OCI-LY3 (cell line): ENCODE measurements around the gene TRIM24.

Source experiments
- H2AFZ ChIP-seq: fragments of 200-600, 300-600 bp; shearing (Covaris generic); 2 replicates; pipeline ENCODE4 v1.6.0; 2014; ENCODE audit warnings: antibody characterized with exemption, low read depth, low read length
- H3K27ac ChIP-seq: fragments of 200-600, 300-600 bp; sonication (generic); 2 replicates; pipeline ENCODE4 v1.5.1; 2014; ENCODE audit warnings: mild to moderate bottlenecking, low read length, moderate library complexity, mixed read lengths
- H3K27me3 ChIP-seq: fragments of 200-600, 300-600 bp; sonication (generic); 2 replicates; pipeline ENCODE4 v1.6.1; 2014; ENCODE audit warnings: low read depth, low read length, mixed read lengths
- H3K36me3 ChIP-seq: fragments of 200-600, 300-600 bp; sonication (generic); replicated peaks from 2 replicates; pipeline ENCODE3; 2014; ENCODE audit warnings: low read depth, low read length, mixed read lengths
- H3K4me1 ChIP-seq: fragments of 300-600, 200-600 bp; sonication (generic); 2 replicates; pipeline ENCODE4 v1.6.1; 2014; ENCODE audit warnings: low read length, mixed read lengths
- H3K4me2 ChIP-seq: fragments of 200-600, 300-600 bp; sonication (generic); 2 replicates; pipeline ENCODE4 v1.6.1; 2014; ENCODE audit warnings: low read length, mixed read lengths
- H3K4me3 ChIP-seq: fragments of 300-600, 200-600 bp; sonication (generic); 2 replicates; pipeline ENCODE4 v1.5.1; 2014; ENCODE audit warnings: antibody characterized with exemption, mild to moderate bottlenecking, low read length, moderate library complexity
- H3K79me2 ChIP-seq: fragments of 300-600, 200-600 bp; shearing (Covaris generic); 2 replicates; pipeline ENCODE4 v1.6.1; 2014; ENCODE audit warnings: mild to moderate bottlenecking, low read length, mixed read lengths
- H3K9ac ChIP-seq: fragments of 300-600, 200-600 bp; shearing (Covaris generic); 2 replicates; pipeline ENCODE4 v1.6.0; 2014; ENCODE audit warnings: mild to moderate bottlenecking, low read length, moderate library complexity
- H3K9me3 ChIP-seq: fragments of 200-600, 300-600 bp; shearing (Covaris generic); 2 replicates; pipeline ENCODE4 v1.6.1; 2014; ENCODE audit warnings: low read length, mixed read lengths; ENCODE audit not compliant: insufficient read depth
- H4K20me1 ChIP-seq: fragments of 200-600, 300-600 bp; sonication (generic); 2 replicates; pipeline ENCODE4 v1.6.1; 2016; ENCODE audit warnings: low read length, mixed read lengths; ENCODE audit not compliant: insufficient read depth
- EZH2phosphoT487 ChIP-seq: fragments of 200-600 bp; shearing (Covaris generic); IDR thresholded peaks from 2 replicates; pipeline ENCODE4 v1.6.1; 2018; ENCODE audit warnings: antibody characterized with exemption, mixed run types, low read depth
- TF ChIP-seq, protein P1 (sequence below): fragments of 200-600, 300-600 bp; sonication (generic); IDR thresholded peaks from 2 replicates; pipeline ENCODE4 v1.5.1; 2014; ENCODE audit warnings: antibody characterized with exemption, low read length, low read depth

The TRIM24 gene

GRCh38 chr7:138579671-138580070 is 119.6 kb downstream of the TRIM24 start:
- Histone ChIP-seq H3K79me2 (no peaks in the 10 kb centered on the region), H3K4me1 (peaks cover 14% of the 10 kb centered on the region), H3K4me3 (no peak overlapping the region), H3K27me3 (no peaks in the 10 kb centered on the region), H2AFZ (no peak overlapping the region), H3K36me3 (peaks cover 25% of the 10 kb centered on the region), H3K27ac (no peak overlapping the region), H3K9ac (no peak overlapping the region), H3K9me3 (no peaks in the 10 kb centered on the region), H3K4me2 (no peak overlapping the region), H4K20me1 (no peaks in the 10 kb centered on the region)
- TF ChIP-seq EZH2phosphoT487 = no peak
- TF ChIP-seq, protein P1, sequence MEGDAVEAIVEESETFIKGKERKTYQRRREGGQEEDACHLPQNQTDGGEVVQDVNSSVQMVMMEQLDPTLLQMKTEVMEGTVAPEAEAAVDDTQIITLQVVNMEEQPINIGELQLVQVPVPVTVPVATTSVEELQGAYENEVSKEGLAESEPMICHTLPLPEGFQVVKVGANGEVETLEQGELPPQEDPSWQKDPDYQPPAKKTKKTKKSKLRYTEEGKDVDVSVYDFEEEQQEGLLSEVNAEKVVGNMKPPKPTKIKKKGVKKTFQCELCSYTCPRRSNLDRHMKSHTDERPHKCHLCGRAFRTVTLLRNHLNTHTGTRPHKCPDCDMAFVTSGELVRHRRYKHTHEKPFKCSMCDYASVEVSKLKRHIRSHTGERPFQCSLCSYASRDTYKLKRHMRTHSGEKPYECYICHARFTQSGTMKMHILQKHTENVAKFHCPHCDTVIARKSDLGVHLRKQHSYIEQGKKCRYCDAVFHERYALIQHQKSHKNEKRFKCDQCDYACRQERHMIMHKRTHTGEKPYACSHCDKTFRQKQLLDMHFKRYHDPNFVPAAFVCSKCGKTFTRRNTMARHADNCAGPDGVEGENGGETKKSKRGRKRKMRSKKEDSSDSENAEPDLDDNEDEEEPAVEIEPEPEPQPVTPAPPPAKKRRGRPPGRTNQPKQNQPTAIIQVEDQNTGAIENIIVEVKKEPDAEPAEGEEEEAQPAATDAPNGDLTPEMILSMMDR = no peak

- Histone ChIP-seq H3K27me3 (no peaks in the 10 kb centered on the region), H3K4me3 (no peak overlapping the region), H3K4me2 (no peak overlapping the region), H3K79me2 (no peaks in the 10 kb centered on the region), H3K9me3 (no peaks in the 10 kb centered on the region), H3K9ac (no peak overlapping the region), H4K20me1 (no peaks in the 10 kb centered on the region), H3K36me3 (peaks cover 30% of the 10 kb centered on the region), H3K27ac (no peak overlapping the region), H3K4me1 (peaks cover 14% of the 10 kb centered on the region), H2AFZ (no peak overlapping the region)
- TF ChIP-seq, protein P1 = no peak
- TF ChIP-seq EZH2phosphoT487 = no peak
Measured at GRCh38 chr7:138581065-138581464, 121.0 kb downstream of the TRIM24 start.

DNA sequence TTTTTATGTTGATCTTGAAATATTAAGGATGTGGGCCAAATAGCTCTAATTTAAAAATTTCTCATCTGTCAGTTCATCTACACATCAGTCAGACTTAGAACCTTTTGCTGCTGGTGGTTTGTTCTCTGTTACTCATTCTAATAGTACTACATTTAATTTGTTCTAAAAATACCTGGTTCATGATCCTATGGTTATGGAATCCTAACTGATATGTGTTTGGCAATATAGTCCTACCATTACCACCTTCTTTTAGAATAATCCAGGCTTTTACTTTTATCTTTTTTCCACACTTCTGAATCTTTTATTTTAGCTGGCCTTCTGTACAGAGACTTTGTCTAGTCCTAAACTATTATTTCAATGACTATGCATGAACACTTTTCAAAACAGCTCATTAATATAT is 124.2 kb downstream of the TRIM24 start:
- Histone ChIP-seq H4K20me1 (no peaks in the 10 kb centered on the region), H3K9ac (no peak overlapping the region), H2AFZ (no peak overlapping the region), H3K27me3 (no peaks in the 10 kb centered on the region), H3K9me3 (no peaks in the 10 kb centered on the region), H3K27ac (no peak overlapping the region), H3K36me3 (peaks cover 30% of the 10 kb centered on the region), H3K4me3 (no peak overlapping the region), H3K4me1 (peaks cover 14% of the 10 kb centered on the region), H3K4me2 (no peak overlapping the region), H3K79me2 (no peaks in the 10 kb centered on the region)
- no peak for TF ChIP-seq EZH2phosphoT487
- TF ChIP-seq, protein P1 = no peak

- Histone ChIP-seq H3K4me3 (no peak overlapping the region), H3K79me2 (no peaks in the 10 kb centered on the region), H3K9ac (no peak overlapping the region), H2AFZ (no peak overlapping the region), H3K27ac (no peak overlapping the region), H3K4me2 (no peak overlapping the region), H4K20me1 (no peaks in the 10 kb centered on the region), H3K9me3 (no peaks in the 10 kb centered on the region), H3K27me3 (no peaks in the 10 kb centered on the region), H3K4me1 (peaks cover 14% of the 10 kb centered on the region), H3K36me3 (peaks cover 28% of the 10 kb centered on the region)
- no peak for TF ChIP-seq EZH2phosphoT487
- TF ChIP-seq, protein P1 = no peak
Measured at GRCh38 chr7:138584696-138585095, 124.6 kb downstream of the TRIM24 start.
